ENCODE data around the gene UPK2. TPM values are rescaled to one million over a fixed set of nuclear protein-coding genes. Genes with fewer than 3 reads are reported as not detected.

Gene UPK2
- polyA plus RNA-seq, 3 donors: 0.14 to 0.16 TPM; not detected in 1

Other genes with a start within 250 kb of the UPK2 start
- gene DDX6, start 165.1 kb upstream of the UPK2 start, polyA plus RNA-seq: 10 to 100 TPM; 11.9 to 28.7 (median 16.8) TPM
- under 1 TPM; 0.22 to 1.00 (median 0.46) TPM for gene CXCR5, start 72.4 kb upstream of the UPK2 start, polyA plus RNA-seq
- gene BCL9L, start 30.4 kb upstream of the UPK2 start, polyA plus RNA-seq: 10 to 100 TPM; 13.9 to 28.9 (median 22.8) TPM
- gene FOXR1, start 15.5 kb downstream of the UPK2 start, polyA plus RNA-seq: not detected
- 10 to 100 TPM in 2 of 3 donors, 1 to 10 TPM in 1; 6.1 to 28.3 (median 13.7) TPM for gene CENATAC, start 41.8 kb downstream of the UPK2 start, polyA plus RNA-seq
- 1,000 to 10,000 TPM; 1,274 to 4,411 (median 1,949) TPM for gene RPS25, start 62.0 kb downstream of the UPK2 start, polyA plus RNA-seq
- 10 to 100 TPM; 24.1 to 48.4 (median 46.6) TPM for gene TRAPPC4, start 62.5 kb downstream of the UPK2 start, polyA plus RNA-seq
- gene SLC37A4, start 74.6 kb downstream of the UPK2 start, polyA plus RNA-seq: 10 to 100 TPM in 2 of 3 donors, 1 to 10 TPM in 1; 7.4 to 37.9 (median 13.2) TPM
- gene HYOU1, start 100.9 kb downstream of the UPK2 start, polyA plus RNA-seq: 10 to 100 TPM; 37.7 to 73.2 (median 41.1) TPM
- gene VPS11, start 111.5 kb downstream of the UPK2 start, polyA plus RNA-seq: 10 to 100 TPM; 20.5 to 35.2 (median 30.7) TPM
- 10 to 100 TPM; 13.7 to 23.3 (median 14.7) TPM for gene HMBS, start 128.6 kb downstream of the UPK2 start, polyA plus RNA-seq
- 10 to 100 TPM; 20.0 to 28.9 (median 24.0) TPM for gene DPAGT1, start 145.6 kb downstream of the UPK2 start, polyA plus RNA-seq
- 1 to 10 TPM; 3.1 to 6.7 (median 5.2) TPM for gene C2CD2L, start 151.0 kb downstream of the UPK2 start, polyA plus RNA-seq
- gene HINFP, start 165.3 kb downstream of the UPK2 start, polyA plus RNA-seq: 10 to 100 TPM in 1 of 3 donors, 1 to 10 TPM in 2; 9.1 to 15.4 (median 9.7) TPM
- gene ABCG4, start 192.8 kb downstream of the UPK2 start, polyA plus RNA-seq: under 1 TPM; 0.01 to 0.34 (median 0.06) TPM
- gene NLRX1, start 212.4 kb downstream of the UPK2 start, polyA plus RNA-seq: 10 to 100 TPM in 2 of 3 donors, 1 to 10 TPM in 1; 7.1 to 15.4 (median 10.3) TPM
- under 1 TPM; 0.17 to 0.27 (median 0.22) TPM for gene NHERF4, start 229.2 kb downstream of the UPK2 start, polyA plus RNA-seq